NCI-H1048 (cell line): ENCODE measurements around the gene GJB4.
"Not testable (repeated sequence)": the region's sequence is repeated elsewhere in the genome, so short reads cannot be mapped to it uniquely, and the experiment has no call there.

Source experiments
- DNase-seq: peaks from one replicate; lab custom pipeline; 2025; lab: John Stamatoyannopoulos, UW

GJB4 gene

GRCh38 chr1:34746785-34747637 is 12.5 kb upstream of the GJB4 start:
- DNase-seq: no peak

GRCh38 chr1:34747638-34747941 is 11.9 kb upstream of the GJB4 start:
- no peak for DNase-seq

DNA sequence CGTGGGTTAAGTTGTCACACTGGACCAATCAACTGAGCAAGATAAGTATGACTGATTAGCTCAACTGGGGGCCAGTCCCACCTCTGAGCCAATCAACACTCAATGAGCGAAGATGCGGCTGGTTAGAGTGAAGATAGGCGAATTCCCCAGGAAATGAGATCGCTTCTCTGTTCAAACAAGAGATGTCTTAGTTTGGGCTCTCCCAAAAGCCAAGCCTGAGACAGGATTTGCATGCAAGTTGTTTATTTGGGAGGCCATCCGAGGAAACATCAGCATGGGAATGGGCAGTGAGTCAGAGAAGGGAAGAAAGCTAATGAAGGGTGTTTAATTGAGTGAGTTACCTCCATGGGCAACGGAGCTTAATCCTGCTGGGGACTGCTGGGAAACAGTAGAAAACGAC is 9.5 kb upstream of the GJB4 start:
- DNase-seq: no peak

GRCh38 chr1:34750610-34751009 is 8.9 kb upstream of the GJB4 start:
- DNase-seq: no peak

- DNase-seq: no peak
Observed at GRCh38 chr1:34753163-34753562, 6.4 kb upstream of the GJB4 start.

DNA sequence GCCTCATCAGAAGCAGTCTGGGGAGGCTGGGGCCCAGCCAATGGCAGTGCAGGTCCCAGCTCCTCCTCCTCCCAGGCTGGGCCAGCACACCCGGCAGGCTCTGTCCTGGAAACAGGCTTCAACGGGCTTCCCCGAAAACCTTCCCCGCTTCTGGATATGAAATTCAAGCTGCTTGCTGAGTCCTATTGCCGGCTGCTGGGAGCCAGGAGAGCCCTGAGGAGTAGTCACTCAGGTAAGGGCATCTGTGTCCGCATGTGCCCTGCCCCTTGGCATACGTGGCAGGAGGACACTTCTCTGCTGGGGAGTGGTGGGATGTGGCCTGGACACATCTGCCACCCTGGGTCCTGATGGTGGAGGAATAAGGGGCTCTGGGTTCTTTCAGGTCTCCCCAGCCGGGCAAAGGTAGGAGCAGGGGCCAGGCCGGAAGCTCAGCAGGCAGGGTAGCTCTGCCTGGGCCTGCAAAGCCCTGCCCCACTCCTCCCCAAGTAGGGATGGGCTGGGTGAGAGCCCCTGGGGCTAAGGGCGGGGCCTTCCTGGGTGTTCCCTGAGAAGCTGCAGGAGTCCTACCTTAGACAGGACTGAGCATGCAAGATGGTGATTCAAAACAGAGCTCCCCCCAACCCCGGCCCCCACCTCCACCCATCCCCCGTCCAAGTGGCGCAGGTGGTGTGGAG is 4.4 kb upstream of the GJB4 start, which contains the start of gene GJB5:
Gene GJB5, plus strand, starts transcription at position 84 of the 674 bp plus-strand sequence. CDS start 2,284 bp downstream, outside the sequence.
- DNase-seq: no peak

DNA sequence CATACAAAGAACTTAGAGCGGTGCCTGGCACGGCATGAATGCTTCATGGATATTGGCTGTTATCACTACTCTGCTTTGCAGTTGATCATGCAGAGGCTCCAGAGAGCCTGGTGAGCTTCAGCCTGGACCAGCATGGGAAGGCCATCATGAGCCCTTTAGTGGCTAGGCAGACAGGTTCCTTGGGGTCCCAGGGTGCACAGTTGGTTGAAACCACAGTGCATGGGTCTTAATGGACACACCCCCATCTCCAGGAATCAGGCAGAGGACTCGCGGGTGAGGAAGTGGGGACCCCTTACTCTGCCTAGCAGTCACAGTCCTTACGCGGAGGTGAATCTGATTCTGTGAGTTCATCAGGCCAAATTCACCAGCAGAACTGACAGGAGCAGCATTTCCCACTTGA is 3.6 kb upstream of the GJB4 start:
- no peak for DNase-seq

GRCh38 chr1:34757386-34757785 is 2.2 kb upstream of the GJB4 start:
- no peak for DNase-seq

- no peak for DNase-seq
Observed at GRCh38 chr1:34758751-34759150, 789 bp upstream of the GJB4 start.

- no peak for DNase-seq
Observed at GRCh38 chr1:34761176-34761761, 1.7 kb downstream of the GJB4 start.

- DNase-seq: no peak
Observed at GRCh38 chr1:34761776-34762307, 2.3 kb downstream of the GJB4 start.

DNA sequence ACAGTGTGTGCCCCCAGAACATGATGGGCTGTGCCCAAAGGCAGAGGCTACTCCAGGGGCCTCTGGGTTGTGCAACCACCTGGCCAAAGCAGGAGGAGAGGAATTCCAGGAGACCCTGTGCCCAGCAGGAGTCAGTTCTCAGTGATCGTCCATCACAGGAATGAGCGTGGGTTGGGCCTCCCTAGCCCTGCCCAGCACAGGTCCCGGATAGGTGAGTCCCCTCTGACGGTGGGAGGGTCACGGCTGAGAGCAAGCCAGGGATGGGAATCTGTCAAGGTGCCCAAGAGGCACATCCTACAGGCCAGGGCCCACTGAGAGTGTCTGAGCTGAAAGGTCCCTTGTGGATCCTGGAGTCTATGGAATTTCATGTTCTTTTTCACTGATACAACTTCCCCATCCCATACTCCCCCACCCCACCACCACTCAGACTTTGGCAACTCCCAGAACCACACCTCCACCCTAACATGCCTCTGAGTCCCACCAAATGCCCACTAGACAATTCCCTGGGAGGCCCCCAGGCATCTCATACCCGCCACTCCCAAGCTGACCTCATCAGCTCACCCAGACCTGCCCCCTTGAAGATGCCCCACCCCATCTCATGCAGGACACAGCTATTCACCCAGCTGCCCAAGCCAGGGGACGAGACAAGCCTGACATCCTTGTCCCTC is 3.1 kb downstream of the GJB4 start:
- DNase-seq: no peak

DNA sequence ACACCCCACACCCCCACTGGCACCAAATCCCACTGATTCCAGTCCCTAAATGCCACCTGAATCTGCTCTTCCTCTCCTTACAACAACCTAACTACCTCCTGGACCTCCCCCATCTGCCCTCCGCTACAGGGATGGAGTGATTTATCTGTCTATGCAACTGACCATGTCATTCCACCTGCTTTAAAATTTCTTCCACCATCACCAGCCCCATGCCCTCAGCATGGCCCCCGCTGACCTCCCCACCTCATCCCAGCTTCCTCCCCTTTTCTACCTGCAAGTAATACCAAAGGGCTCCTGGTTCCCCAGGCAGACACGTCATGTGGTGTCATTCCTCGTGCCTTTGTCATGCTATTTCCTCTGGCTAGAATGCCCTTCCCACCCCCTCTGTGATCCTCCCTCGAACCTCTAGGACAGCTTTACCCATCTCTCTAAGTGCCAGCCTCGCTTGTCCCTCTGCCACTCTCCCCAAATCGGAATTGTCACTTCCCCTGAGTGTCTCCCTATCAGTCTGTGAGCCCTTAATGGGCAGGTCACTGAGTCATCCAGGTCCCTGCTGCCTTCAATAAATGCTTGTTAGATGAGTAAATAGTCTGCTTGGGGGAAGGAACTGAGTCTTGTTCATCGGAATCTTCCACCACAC is 3.7 kb downstream of the GJB4 start:
- DNase-seq: no peak

GRCh38 chr1:34768856-34769255 is 9.3 kb downstream of the GJB4 start:
- no peak for DNase-seq

- DNase-seq: no peak
Observed at GRCh38 chr1:34770891-34771504, 11.5 kb downstream of the GJB4 start.

- no peak for DNase-seq
Observed at GRCh38 chr1:34771573-34772371, 12.2 kb downstream of the GJB4 start.

DNA sequence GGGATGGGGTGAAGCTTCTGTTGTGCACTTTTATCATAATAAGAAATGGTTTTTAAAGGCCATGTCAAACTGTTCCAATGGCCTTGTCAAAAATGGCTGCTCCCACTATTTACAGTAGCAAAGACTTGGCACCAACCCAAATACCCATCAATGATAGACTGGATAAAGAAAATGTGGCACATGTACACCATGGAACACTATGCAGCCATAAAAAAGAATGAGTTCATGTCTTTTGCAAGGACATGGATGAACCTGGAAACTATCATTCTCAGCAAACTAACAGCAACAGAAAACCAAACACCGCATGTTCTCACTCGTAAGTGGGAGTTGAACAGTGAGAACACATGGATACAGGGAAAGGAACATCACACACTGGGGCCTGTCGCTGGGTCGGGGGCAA is 13.6 kb downstream of the GJB4 start:
- not testable (repeated sequence) for DNase-seq

DNA sequence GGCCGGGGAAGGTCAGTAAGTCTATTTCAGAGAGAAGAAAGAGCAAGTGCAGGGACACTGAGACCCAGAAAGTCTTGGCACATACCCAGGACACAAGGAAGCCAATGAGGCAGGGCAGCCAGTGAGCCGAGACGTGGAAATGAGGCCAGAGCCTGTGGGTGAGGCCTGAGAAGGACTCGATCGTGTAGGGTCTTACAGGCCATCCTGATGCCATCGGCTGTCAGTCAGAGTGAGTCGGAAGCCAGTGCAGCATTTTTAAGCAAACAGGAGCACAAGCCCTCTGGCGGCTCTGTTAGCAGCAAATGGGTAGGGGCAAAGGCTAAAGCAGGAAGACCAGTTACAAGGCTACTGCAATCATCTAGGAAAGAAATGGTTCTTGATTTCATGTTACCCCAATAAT is 15.4 kb downstream of the GJB4 start:
- no peak for DNase-seq

- no peak for DNase-seq
Observed at GRCh38 chr1:34776911-34777310, 17.4 kb downstream of the GJB4 start.

GRCh38 chr1:34777519-34778321 is 18.2 kb downstream of the GJB4 start:
- DNase-seq: no peak
